ENCODE measurements around the gene BRME1. TPM values are rescaled to one million over a fixed set of nuclear protein-coding genes. Genes with fewer than 3 reads are reported as not detected.
A peak's percentile ranks its signal among the peaks of the same experiment; 100 is the strongest.
"Not testable (repeated sequence)": the region's sequence is repeated elsewhere in the genome, so short reads cannot be mapped to it uniquely, and the experiment has no call there.

BRME1 gene
- total and polyA plus RNA-seq, 5 donors from 2014 or later: 0.24 to 1.7 (median 0.58) TPM; not detected in 1

DNA sequence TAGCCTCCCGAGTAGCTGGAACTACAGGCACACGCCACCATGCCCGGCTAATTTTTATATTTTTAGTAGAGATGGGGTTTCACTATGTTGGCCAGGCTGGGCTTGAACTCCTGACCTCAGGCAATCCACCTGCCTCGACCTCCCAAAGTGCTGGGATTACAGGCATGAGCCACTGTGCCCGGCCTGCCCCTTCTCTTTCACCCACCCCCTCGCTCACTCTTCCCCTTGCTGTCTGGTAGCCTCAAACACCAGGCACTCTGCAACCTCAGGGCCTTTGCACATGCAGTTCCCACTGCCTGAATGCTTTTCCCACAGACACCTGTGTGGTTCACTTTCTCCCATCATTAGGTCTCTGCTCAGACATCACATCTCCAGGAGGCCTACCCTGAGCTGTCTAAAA, 16.2 kb upstream of the BRME1 start:
- not testable (repeated sequence) for ATAC-seq (ENCODE audit: low read depth in 2 of 2); H3K27me3 Mint-ChIP-seq; H3K9me3 Mint-ChIP-seq; H3K4me3 Mint-ChIP-seq; H3K27ac ChIP-seq (ENCODE audit: insufficient read depth, low read length, poor library complexity, severe bottlenecking); H3K27me3 ChIP-seq (ENCODE audit: control insufficient read depth, insufficient read depth, low read length); DNase-seq; H3K9me3 ChIP-seq (ENCODE audit: control insufficient read depth in 2 of 2, low read length in 2 of 2); H3K27ac Mint-ChIP-seq; H3K4me1 ChIP-seq (ENCODE audit: control insufficient read depth, insufficient read depth, low read length, poor library complexity, severe bottlenecking); H3K4me3 ChIP-seq (ENCODE audit: low read depth, low read length); H3K4me1 Mint-ChIP-seq
- H3K36me3 ChIP-seq (ENCODE audit: control insufficient read depth, insufficient read depth, low read length): peaks cover 31% of the 10 kb centered on the region
- peaks cover 32% of the 10 kb centered on the region for H3K36me3 Mint-ChIP-seq

GRCh38 chr19:13920940-13921747, 15.2 kb upstream of the BRME1 start:
- H3K4me3 Mint-ChIP-seq: no peak overlapping the region
- no peaks in the 10 kb centered on the region for H3K4me1 ChIP-seq (ENCODE audit: control insufficient read depth, insufficient read depth, low read length, poor library complexity, severe bottlenecking)
- ATAC-seq (ENCODE audit: low read depth in 2 of 2) (peak in 1 of 2 donors; percentile 51), DNase-seq (peak in 2 of 3 donors; percentile 21 to 65)
- H3K4me3 ChIP-seq (ENCODE audit: low read depth, low read length): no peak overlapping the region
- H3K9me3 ChIP-seq (ENCODE audit: control insufficient read depth in 2 of 2, low read length in 2 of 2): no peaks in the 10 kb centered on the region
- H3K27ac ChIP-seq (ENCODE audit: insufficient read depth, low read length, poor library complexity, severe bottlenecking): no peak overlapping the region
- H3K4me1 Mint-ChIP-seq: peaks cover 0 to 4% (median 0%) of the 10 kb centered on the region in 4 donors
- H3K9me3 Mint-ChIP-seq: peaks cover 0 to 3% (median 0%) of the 10 kb centered on the region in 7 donors
- peaks cover 28% of the 10 kb centered on the region for H3K36me3 ChIP-seq (ENCODE audit: control insufficient read depth, insufficient read depth, low read length)
- H3K27ac Mint-ChIP-seq: peak overlapping the region in 2 of 3 donors; percentile 62 to 80
- no peaks in the 10 kb centered on the region for H3K27me3 Mint-ChIP-seq
- peaks cover 28% of the 10 kb centered on the region for H3K36me3 Mint-ChIP-seq
- H3K27me3 ChIP-seq (ENCODE audit: control insufficient read depth, insufficient read depth, low read length): no peaks in the 10 kb centered on the region

GRCh38 chr19:13920524-13920923, 14.6 kb upstream of the BRME1 start:
- H3K4me3 Mint-ChIP-seq: no peak overlapping the region
- H3K4me1 ChIP-seq (ENCODE audit: control insufficient read depth, insufficient read depth, low read length, poor library complexity, severe bottlenecking): no peaks in the 10 kb centered on the region
- H3K4me3 ChIP-seq (ENCODE audit: low read depth, low read length): no peak overlapping the region
- no peaks in the 10 kb centered on the region for H3K27me3 Mint-ChIP-seq
- H3K27me3 ChIP-seq (ENCODE audit: control insufficient read depth, insufficient read depth, low read length): no peaks in the 10 kb centered on the region
- H3K27ac Mint-ChIP-seq: peak overlapping the region in 1 of 3 donors; percentile 62
- peaks cover 28% of the 10 kb centered on the region for H3K36me3 Mint-ChIP-seq
- peaks cover 0 to 3% (median 0%) of the 10 kb centered on the region in 7 donors for H3K9me3 Mint-ChIP-seq
- no peaks in the 10 kb centered on the region for H3K9me3 ChIP-seq (ENCODE audit: control insufficient read depth in 2 of 2, low read length in 2 of 2)
- peaks cover 0 to 4% (median 0%) of the 10 kb centered on the region in 4 donors for H3K4me1 Mint-ChIP-seq
- H3K27ac ChIP-seq (ENCODE audit: insufficient read depth, low read length, poor library complexity, severe bottlenecking): no peak overlapping the region
- no peak for ATAC-seq (ENCODE audit: low read depth in 2 of 2)
- peaks cover 33% of the 10 kb centered on the region for H3K36me3 ChIP-seq (ENCODE audit: control insufficient read depth, insufficient read depth, low read length)
- DNase-seq: no peak

DNA sequence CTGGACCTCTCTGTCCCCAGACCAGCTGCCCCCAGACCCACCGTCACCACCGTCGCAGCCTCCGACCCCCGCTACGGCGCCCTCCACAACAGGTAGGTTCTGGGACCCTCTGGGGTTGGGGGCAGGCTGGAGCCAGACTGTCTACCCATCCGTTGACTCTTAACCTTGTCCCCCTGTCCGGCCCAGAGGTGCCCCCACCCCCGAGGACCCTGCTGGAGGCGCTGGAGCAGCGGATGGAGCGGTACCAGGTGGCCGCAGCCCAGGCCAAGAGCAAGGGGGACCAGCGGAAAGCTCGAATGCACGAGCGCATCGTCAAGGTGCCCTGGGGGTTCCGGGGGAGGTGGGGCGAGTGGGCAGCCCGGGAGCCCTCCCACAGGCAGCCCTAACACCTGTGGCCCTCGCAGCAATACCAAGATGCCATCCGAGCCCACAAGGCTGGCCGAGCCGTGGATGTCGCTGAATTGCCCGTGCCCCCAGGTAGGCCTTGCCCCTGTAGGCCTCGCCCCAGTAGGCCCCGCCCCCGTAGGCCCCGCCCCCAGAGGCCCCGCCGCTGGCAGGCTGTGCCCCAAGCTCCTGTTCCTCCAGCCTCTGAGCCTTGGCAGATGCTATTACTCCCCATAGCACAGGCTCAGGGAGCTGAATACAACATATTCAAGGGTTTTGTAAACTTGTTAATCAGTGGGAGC, 13.0 kb upstream of the BRME1 start:
- H3K27me3 ChIP-seq (ENCODE audit: control insufficient read depth, insufficient read depth, low read length): no peaks in the 10 kb centered on the region
- H3K27me3 Mint-ChIP-seq: no peaks in the 10 kb centered on the region
- no peak overlapping the region for H3K27ac Mint-ChIP-seq
- DNase-seq (no peak), ATAC-seq (ENCODE audit: low read depth in 2 of 2) (no peak)
- peaks cover 0 to 3% (median 0%) of the 10 kb centered on the region in 7 donors for H3K9me3 Mint-ChIP-seq
- peaks cover 27% of the 10 kb centered on the region for H3K36me3 Mint-ChIP-seq
- H3K9me3 ChIP-seq (ENCODE audit: control insufficient read depth in 2 of 2, low read length in 2 of 2): no peaks in the 10 kb centered on the region
- H3K4me3 Mint-ChIP-seq: no peak overlapping the region
- H3K4me3 ChIP-seq (ENCODE audit: low read depth, low read length): no peak overlapping the region
- H3K36me3 ChIP-seq (ENCODE audit: control insufficient read depth, insufficient read depth, low read length): peaks cover 37% of the 10 kb centered on the region
- H3K4me1 ChIP-seq (ENCODE audit: control insufficient read depth, insufficient read depth, low read length, poor library complexity, severe bottlenecking): no peaks in the 10 kb centered on the region
- no peak overlapping the region for H3K27ac ChIP-seq (ENCODE audit: insufficient read depth, low read length, poor library complexity, severe bottlenecking)
- peaks cover 0 to 4% (median 0%) of the 10 kb centered on the region in 4 donors for H3K4me1 Mint-ChIP-seq

GRCh38 chr19:13917888-13918406, 12.0 kb upstream of the BRME1 start:
- no peaks in the 10 kb centered on the region for H3K27me3 Mint-ChIP-seq
- H3K36me3 Mint-ChIP-seq: peaks cover 21% of the 10 kb centered on the region
- Histone ChIP-seq H3K27ac (ENCODE audit: insufficient read depth, low read length, poor library complexity, severe bottlenecking) (no peak overlapping the region), H3K36me3 (ENCODE audit: control insufficient read depth, insufficient read depth, low read length) (peaks cover 38% of the 10 kb centered on the region), H3K4me3 (ENCODE audit: low read depth, low read length) (no peak overlapping the region), H3K4me1 (ENCODE audit: control insufficient read depth, insufficient read depth, low read length, poor library complexity, severe bottlenecking) (no peaks in the 10 kb centered on the region), H3K9me3 (ENCODE audit: control insufficient read depth in 2 of 2, low read length in 2 of 2) (no peaks in the 10 kb centered on the region), H3K27me3 (ENCODE audit: control insufficient read depth, insufficient read depth, low read length) (no peaks in the 10 kb centered on the region)
- no peak overlapping the region for H3K4me3 Mint-ChIP-seq
- H3K4me1 Mint-ChIP-seq: peaks cover 0 to 4% (median 0%) of the 10 kb centered on the region in 4 donors
- no peak overlapping the region for H3K27ac Mint-ChIP-seq
- peaks cover 0 to 3% (median 0%) of the 10 kb centered on the region in 7 donors for H3K9me3 Mint-ChIP-seq
- no peak for ATAC-seq (ENCODE audit: low read depth in 2 of 2)
- no peak for DNase-seq

- no peaks in the 10 kb centered on the region for H3K4me1 Mint-ChIP-seq
- Histone ChIP-seq H3K9me3 (ENCODE audit: control insufficient read depth in 2 of 2, low read length in 2 of 2) (no peaks in the 10 kb centered on the region), H3K4me1 (ENCODE audit: control insufficient read depth, insufficient read depth, low read length, poor library complexity, severe bottlenecking) (no peaks in the 10 kb centered on the region), H3K36me3 (ENCODE audit: control insufficient read depth, insufficient read depth, low read length) (peaks cover 34% of the 10 kb centered on the region), H3K27me3 (ENCODE audit: control insufficient read depth, insufficient read depth, low read length) (no peaks in the 10 kb centered on the region), H3K4me3 (ENCODE audit: low read depth, low read length) (no peak overlapping the region), H3K27ac (ENCODE audit: insufficient read depth, low read length, poor library complexity, severe bottlenecking) (no peak overlapping the region)
- peaks cover 16% of the 10 kb centered on the region for H3K36me3 Mint-ChIP-seq
- ATAC-seq (ENCODE audit: low read depth in 2 of 2): no peak
- H3K27me3 Mint-ChIP-seq: no peaks in the 10 kb centered on the region
- no peaks in the 10 kb centered on the region for H3K9me3 Mint-ChIP-seq
- H3K27ac Mint-ChIP-seq: no peak overlapping the region
- H3K4me3 Mint-ChIP-seq: no peak overlapping the region
- DNase-seq: no peak
These were observed 8.9 kb upstream of the BRME1 start for GRCh38 chr19:13914777-13915176.

DNA sequence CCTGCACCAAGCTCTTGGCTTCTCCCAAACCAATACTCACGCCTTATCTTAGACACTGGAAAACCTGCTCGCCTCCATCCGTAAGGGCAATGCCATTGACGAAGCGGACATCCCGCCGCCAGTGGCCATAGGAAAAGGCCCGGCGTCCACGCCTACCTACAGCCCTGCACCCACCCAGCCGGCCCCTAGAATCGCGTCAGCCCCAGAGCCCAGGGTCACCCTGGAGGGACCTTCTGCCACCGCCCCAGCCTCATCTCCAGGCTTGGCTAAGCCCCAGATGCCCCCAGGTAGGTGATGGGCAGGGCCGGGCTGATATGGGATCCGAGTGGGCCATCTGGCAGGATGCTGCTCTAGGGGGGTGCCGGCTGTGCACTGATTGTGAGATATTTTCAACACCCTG, 7.4 kb upstream of the BRME1 start:
- no peaks in the 10 kb centered on the region for H3K9me3 ChIP-seq (ENCODE audit: control insufficient read depth in 2 of 2, low read length in 2 of 2)
- H3K4me3 ChIP-seq (ENCODE audit: low read depth, low read length): no peak overlapping the region
- H3K27me3 ChIP-seq (ENCODE audit: control insufficient read depth, insufficient read depth, low read length): no peaks in the 10 kb centered on the region
- H3K9me3 Mint-ChIP-seq: no peaks in the 10 kb centered on the region
- H3K4me1 Mint-ChIP-seq: no peaks in the 10 kb centered on the region
- no peak overlapping the region for H3K27ac Mint-ChIP-seq
- ATAC-seq (ENCODE audit: low read depth in 2 of 2) (no peak), DNase-seq (no peak)
- H3K4me1 ChIP-seq (ENCODE audit: control insufficient read depth, insufficient read depth, low read length, poor library complexity, severe bottlenecking): no peaks in the 10 kb centered on the region
- H3K36me3 ChIP-seq (ENCODE audit: control insufficient read depth, insufficient read depth, low read length): peaks cover 33% of the 10 kb centered on the region
- H3K27me3 Mint-ChIP-seq: no peaks in the 10 kb centered on the region
- H3K36me3 Mint-ChIP-seq: peaks cover 16% of the 10 kb centered on the region
- no peak overlapping the region for H3K27ac ChIP-seq (ENCODE audit: insufficient read depth, low read length, poor library complexity, severe bottlenecking)
- no peak overlapping the region for H3K4me3 Mint-ChIP-seq
